H1 (cell line): ENCODE measurements around the gene LYL1.

Experiments used
- JUND ChIP-seq: IDR thresholded peaks from 2 replicates; pipeline ENCODE4 v1.6.1; 2011; ENCODE audit warnings: mild to moderate bottlenecking, improper control_type of control experiment, low read length
- POLR2A ChIP-seq, 2 experiments: IDR thresholded peaks; 1 replicate in 1 of 2; 2 replicates in 1 of 2; pipeline ENCODE4 v1.6.1; 2011; ENCODE audit warnings: low read depth in 2 of 2, low read length in 2 of 2, mild to moderate bottlenecking in 2 of 2; ENCODE audit errors: control extremely low read depth in 1 of 2
- POLR2AphosphoS5 ChIP-seq: IDR thresholded peaks from 2 replicates; pipeline ENCODE4 v1.6.1; 2011; ENCODE audit warnings: low read depth, low read length
- POU5F1 ChIP-seq: IDR thresholded peaks from 2 replicates; pipeline ENCODE4 v1.6.1; 2011; ENCODE audit warnings: low read depth, mild to moderate bottlenecking, low read length, moderate library complexity
- SP1 ChIP-seq: IDR thresholded peaks from 2 replicates; pipeline ENCODE4 v1.6.1; 2011; ENCODE audit warnings: low read depth, low read length
- TF ChIP-seq, protein P1 (sequence below), 3 experiments: IDR thresholded peaks; 1 replicate in 2 of 3; 2 replicates in 1 of 3; pipeline versions ENCODE4 v1.5.1 to v1.6.1; 2011; ENCODE audit warnings: low read length in 3 of 3, mild to moderate bottlenecking in 3 of 3, inconsistent platforms in 2 of 3, low read depth in 1 of 3, moderate library complexity in 1 of 3; ENCODE audit not compliant: insufficient read depth in 1 of 3; ENCODE audit errors: control extremely low read depth in 1 of 3

DNA sequence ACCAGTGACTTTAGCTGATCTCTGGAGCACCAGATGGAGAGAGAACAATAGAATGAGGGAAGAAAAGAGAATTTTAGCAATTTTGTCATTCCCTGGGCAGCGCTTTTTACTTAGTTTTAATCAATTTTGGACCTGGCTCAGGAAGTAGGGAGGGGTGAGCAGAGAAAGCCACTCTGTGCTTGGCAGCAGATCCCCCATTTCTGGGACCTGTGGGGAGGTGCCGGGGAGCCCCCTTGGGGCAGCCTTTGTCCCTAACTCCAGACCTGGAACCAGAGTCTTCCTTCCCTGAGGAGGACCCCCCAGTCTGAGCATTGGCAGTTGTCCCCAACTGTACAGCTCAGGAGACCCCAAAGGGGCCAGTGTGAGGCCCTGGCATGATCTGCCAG is 10.5 kb downstream of the LYL1 start:
- TF ChIP-seq, protein P1, sequence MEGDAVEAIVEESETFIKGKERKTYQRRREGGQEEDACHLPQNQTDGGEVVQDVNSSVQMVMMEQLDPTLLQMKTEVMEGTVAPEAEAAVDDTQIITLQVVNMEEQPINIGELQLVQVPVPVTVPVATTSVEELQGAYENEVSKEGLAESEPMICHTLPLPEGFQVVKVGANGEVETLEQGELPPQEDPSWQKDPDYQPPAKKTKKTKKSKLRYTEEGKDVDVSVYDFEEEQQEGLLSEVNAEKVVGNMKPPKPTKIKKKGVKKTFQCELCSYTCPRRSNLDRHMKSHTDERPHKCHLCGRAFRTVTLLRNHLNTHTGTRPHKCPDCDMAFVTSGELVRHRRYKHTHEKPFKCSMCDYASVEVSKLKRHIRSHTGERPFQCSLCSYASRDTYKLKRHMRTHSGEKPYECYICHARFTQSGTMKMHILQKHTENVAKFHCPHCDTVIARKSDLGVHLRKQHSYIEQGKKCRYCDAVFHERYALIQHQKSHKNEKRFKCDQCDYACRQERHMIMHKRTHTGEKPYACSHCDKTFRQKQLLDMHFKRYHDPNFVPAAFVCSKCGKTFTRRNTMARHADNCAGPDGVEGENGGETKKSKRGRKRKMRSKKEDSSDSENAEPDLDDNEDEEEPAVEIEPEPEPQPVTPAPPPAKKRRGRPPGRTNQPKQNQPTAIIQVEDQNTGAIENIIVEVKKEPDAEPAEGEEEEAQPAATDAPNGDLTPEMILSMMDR (IDR thresholded peaks at IDR 0.05; ENCODE audit: control extremely low read depth in 1 of 3, insufficient read depth in 1 of 3, low read depth in 1 of 3, low read length in 3 of 3) = no peak
- TF ChIP-seq POU5F1 (no peak), SP1 (no peak), POLR2A (IDR thresholded peaks at IDR 0.05; ENCODE audit: control extremely low read depth in 1 of 2, low read depth in 2 of 2, low read length in 2 of 2) (no peak), POLR2AphosphoS5 (no peak), JUND (no peak)
